GM13976 (cell line): ENCODE data around the gene SLC35C1.
A peak's percentile ranks its signal among the peaks of the same experiment; 100 is the strongest.

Source experiments
- DNase-seq: peaks from one replicate; pipeline ENCODE4 v3.0.0; 2012; ENCODE audit warnings: low spot score
- CTCF ChIP-seq: IDR thresholded peaks from 2 replicates; pipeline ENCODE4 v1.5.1; 2012; ENCODE audit warnings: borderline replicate concordance, mild to moderate bottlenecking; ENCODE audit not compliant: insufficient read depth; ENCODE audit errors: extremely low read depth, missing control alignments, control extremely low read depth
- in situ Hi-C: fragments of 300-500 bp; cut with MboI; formaldehyde crosslinking; loops from one replicate; pipeline ENCODE4 v1.12.0; 2022; ENCODE audit warnings: low sequenced_read_pairs, mixed read lengths, inconsistent platforms; ENCODE audit not compliant: unreplicated experiment

Gene SLC35C1

GRCh38 chr11:45798793-45799441 lies 6.0 kb upstream of the SLC35C1 start:
- no peak for DNase-seq

GRCh38 chr11:45799562-45799961 lies 5.4 kb upstream of the SLC35C1 start:
- in situ Hi-C loops: no loop called here
- TF ChIP-seq CTCF: no peak
- DNase-seq: no peak

More at GRCh38 chr11:45798793-45799441, 6.0 kb upstream of the SLC35C1 start:
- no peak for TF ChIP-seq CTCF
- in situ Hi-C loops: no loop called here

DNA sequence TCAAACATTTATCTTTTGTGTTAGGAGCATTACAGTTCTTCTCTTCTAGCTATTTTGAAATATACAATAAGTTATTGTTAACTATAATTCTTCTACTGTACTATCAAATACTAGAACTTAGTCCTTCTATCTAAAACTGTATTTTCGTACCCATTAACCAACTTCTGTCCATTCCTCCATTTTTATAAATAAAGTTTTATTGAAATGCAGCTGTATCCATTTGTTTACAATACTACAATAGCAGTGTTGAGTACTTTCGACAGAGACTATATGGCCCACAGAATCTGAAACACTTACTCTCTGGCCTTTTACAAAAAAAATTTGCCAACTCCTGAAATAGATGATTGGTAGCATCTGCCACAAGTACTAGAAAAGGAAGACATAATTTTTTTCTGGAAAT lies 4.7 kb upstream of the SLC35C1 start:
- in situ Hi-C loops: no loop called here
- TF ChIP-seq CTCF: no peak
- no peak for DNase-seq

DNA sequence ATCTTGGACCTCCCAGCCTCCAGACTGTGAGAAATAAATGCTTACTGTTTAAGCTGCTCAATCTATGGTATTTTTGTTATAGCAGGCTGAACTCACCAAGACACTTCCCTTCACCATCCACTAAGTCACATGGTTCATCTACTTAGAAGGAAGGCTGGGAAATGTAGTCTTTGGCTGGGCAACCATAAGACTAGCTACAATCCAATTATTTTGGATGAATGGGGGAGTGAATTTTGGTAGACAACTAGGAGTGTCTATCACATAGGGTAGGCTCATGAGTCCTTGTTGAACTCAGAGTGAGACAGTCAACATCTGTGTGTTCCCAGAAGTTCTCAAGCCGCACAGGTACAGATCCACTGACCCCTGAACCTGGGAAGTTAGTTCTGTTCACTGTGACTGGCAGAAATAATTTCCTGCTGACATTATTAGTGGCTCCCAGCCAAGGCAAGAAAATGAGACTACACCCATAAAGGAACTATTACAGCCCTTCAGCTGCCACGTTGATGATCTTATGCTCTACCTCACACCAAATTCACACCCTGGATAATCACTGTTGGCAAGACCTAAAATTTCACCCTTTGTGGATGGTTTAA lies 3.1 kb upstream of the SLC35C1 start:
- in situ Hi-C loops: no loop called here
- no peak for TF ChIP-seq CTCF
- no peak for DNase-seq

DNA sequence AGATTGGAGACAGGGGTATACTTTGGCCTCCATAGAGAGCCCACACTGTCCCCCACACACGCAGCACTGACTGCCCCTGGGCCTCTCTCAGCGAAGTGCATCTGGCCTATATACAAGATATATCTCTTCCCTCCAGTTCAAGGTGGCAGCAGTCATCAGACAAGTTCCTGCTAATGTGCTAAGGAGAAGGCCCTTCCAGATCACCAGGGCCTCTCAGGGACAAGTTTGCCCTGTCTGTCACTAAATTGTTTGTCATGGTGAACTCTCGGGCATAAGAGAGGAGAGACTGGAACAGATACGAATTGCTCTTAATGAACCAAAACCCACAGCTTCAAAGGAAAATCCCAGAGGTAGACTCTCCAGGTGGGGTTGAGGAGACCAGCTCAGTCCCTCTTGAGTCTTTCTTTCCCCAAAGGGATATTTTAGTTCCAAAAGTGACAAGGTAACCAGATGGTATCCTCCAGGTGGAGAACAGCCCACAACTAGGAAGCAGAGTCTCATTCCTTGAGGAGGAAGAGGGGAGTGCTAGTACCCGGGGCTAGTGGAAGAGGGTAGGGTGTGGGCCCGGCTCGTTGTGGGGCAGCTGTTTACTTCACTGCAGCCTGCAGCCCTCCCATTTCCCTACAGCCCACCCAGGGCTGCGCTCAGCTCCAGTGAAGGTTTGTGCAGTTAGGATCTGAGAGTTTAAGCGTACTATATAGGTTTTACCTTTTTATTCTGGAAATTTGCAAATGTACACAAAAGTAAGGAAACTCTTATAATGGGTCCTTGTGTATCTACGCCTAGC lies 2.2 kb upstream of the SLC35C1 start:
- DNase-seq: no peak
- TF ChIP-seq CTCF: no peak
- in situ Hi-C loops: no loop called here

DNA sequence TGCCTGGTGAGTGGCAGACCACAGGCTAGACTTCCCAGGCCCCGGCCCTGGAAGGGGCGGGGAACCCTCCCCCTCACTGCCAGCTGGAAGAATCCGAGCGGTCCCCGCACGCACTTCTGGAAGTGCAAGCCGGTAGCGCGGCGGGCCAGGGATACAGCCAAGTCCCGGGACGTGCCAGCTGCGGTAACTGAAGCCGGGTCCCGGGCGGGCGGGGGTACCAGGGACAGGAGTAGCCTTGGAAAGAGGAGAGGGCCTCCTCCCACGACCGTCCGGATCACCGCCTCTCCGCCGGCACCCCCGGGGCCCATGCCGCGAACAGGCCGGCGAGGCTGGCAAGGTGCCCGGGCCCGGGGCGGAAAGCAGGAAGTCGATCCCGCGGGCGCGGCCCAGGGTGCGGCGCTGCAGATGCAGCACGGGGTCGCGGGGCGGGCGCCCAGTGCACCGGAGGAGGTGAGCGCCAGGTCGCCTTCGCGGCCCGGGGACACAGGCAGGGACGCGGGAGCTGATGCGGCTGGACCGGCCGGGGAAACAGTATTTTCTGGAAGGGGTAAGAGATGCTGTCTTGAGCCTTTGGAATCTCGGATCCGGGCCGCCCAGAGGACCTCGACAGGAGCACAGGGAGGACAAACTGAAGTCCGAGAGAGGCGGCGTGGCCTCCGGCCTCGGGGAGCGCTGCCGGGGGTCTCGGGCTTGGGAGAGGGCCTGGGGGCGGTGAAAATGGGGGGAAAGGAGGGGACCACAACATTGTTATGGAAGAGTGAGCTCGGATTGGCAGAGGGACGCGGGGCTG lies 783 bp upstream of the SLC35C1 start:
- no peak for TF ChIP-seq CTCF
- peak; percentile 61 for DNase-seq
- in situ Hi-C loops: no loop called here
